ENCODE measurements around the gene SMYD4. TPM values are rescaled to one million over a fixed set of nuclear protein-coding genes. Genes with fewer than 3 reads are reported as not detected.

Gene SMYD4, protein sequence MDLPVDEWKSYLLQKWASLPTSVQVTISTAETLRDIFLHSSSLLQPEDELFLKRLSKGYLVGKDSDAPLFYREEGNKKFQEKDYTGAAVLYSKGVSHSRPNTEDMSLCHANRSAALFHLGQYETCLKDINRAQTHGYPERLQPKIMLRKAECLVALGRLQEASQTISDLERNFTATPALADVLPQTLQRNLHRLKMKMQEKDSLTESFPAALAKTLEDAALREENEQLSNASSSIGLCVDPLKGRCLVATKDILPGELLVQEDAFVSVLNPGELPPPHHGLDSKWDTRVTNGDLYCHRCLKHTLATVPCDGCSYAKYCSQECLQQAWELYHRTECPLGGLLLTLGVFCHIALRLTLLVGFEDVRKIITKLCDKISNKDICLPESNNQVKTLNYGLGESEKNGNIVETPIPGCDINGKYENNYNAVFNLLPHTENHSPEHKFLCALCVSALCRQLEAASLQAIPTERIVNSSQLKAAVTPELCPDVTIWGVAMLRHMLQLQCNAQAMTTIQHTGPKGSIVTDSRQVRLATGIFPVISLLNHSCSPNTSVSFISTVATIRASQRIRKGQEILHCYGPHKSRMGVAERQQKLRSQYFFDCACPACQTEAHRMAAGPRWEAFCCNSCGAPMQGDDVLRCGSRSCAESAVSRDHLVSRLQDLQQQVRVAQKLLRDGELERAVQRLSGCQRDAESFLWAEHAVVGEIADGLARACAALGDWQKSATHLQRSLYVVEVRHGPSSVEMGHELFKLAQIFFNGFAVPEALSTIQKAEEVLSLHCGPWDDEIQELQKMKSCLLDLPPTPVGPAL
- polyA plus RNA-seq, result 10 to 100 TPM in 1 of 3 donors, 1 to 10 TPM in 2; 7.8 to 17.5 (median 8.2) TPM

DNA sequence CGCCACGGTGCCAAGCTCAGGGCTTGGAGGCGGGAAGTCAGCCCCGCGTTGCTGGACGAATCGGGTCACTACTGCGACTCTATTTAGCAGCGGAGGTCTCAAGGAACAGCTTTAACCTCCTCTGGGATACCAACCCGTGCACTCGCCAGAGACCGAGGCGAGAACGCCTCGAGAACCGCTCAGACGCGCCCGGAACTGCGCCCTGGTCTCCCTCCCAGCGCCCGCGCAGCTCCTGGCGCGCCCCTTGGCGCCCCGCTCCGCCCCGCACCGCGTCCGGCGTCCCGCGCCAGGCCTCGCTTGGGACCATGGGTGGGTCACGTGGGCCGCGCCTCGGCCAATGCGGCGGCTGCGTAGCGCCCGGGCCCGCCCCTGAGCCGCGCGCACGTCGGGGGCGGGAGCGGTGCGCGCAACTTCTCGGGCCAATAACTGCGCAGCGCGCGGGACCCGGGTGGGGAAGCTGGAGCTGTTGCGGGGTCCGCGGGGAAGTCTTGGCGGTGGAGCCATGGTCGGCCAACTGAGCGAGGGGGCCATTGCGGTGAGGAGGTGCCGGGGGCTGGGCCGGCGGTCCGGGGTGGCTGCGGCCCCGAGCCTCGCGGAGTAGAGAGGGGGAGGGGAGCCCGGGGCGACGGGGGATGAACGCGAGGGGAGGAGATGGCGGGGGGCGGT lies at the start of gene SMYD4, which contains the start of gene RPA1:
SMYD4 (minus strand) TSS at position 311 of the 666 bp plus-strand sequence. CDS start 1,908 bp downstream, outside the sequence.
RPA1 (plus strand) TSS at position 414 of the 666 bp plus-strand sequence; CDS start at position 503, 89 bp downstream.
- peak; percentile 90 to 92 (median 91) for DNase-seq
- peaks cover 2 to 20% (median 18%) of the 10 kb centered on the region in 3 donors for H3K36me3 Mint-ChIP-seq
- peak within 1 kb of the TSS; percentile 91 to 98 (median 96) for H3K4me3 Mint-ChIP-seq
- peaks cover 51 to 74% of the 10 kb centered on the region in 2 donors for H3K4me1 Mint-ChIP-seq
- peak within 1 kb of the TSS; percentile 90 to 97 (median 94) for H3K27ac Mint-ChIP-seq
- no peaks in the 10 kb centered on the region for H3K9me3 Mint-ChIP-seq
- H3K27me3 Mint-ChIP-seq (ENCODE audit: low read depth in 3 of 3), result peaks cover 5 to 17% (median 7%) of the 10 kb centered on the region in 3 donors

DNA sequence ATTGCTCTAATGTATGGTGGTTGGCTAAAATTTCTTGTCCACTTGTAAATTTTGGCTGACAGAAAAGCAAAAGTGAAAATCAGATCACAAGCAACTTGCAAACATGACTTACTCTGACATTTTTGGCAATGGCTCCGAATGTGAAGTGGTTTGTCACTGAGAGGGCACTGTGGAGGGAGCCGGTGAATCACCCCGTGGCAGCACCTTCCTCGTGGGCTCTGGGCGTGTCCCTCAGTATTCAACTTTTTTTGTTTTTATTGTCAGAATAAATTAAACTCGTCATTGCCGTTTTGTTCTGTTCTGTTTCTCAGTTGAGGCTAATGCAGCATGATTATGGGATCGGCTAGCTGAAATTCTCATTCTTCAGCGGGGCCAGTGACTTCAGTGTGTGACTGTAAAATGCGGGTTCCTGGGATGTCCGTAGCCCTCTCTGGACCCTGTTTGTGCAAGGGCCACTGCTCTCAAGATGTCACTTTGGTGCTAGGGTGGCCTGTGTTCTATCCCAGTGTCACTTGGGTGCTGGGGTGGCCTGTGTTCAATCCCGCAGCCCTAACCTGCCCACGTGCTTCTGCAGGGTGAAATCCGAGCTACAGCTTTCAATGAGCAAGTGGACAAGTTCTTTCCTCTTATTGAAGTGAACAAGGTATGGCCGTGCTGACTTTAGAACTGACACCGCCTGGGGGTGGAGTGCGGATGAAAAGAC lies 48.9 kb upstream of the SMYD4 start:
- no peaks in the 10 kb centered on the region for H3K9me3 Mint-ChIP-seq
- peaks cover 30 to 54% (median 43%) of the 10 kb centered on the region in 3 donors for H3K36me3 Mint-ChIP-seq
- H3K4me3 Mint-ChIP-seq, result no peak overlapping the region
- H3K4me1 Mint-ChIP-seq, result no peaks in the 10 kb centered on the region
- H3K27me3 Mint-ChIP-seq (ENCODE audit: low read depth in 3 of 3), result no peaks in the 10 kb centered on the region
- no peak overlapping the region for H3K27ac Mint-ChIP-seq
- DNase-seq, result no peak

DNA sequence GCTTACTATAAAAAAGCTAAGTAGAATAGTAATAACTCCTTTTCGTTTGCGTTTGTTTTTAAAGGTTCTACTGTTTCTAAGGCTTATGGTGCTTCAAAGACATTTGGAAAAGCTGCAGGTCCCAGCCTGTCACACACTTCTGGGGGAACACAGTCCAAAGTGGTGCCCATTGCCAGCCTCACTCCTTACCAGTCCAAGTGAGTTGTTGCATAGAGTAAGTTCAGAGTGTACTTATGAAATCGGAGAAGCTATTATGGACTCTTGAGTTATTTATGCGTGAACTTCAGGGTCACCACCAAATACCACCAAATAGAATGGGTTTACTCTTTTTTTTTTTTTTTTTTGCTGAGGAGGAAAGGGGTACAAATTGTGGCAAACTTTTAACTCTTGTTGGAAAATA lies 45.9 kb upstream of the SMYD4 start:
- Mint-ChIP-seq H3K9me3 (no peaks in the 10 kb centered on the region), H3K36me3 (peaks cover 33 to 52% (median 33%) of the 10 kb centered on the region in 3 donors), H3K4me1 (peaks cover 14 to 23% of the 10 kb centered on the region in 2 donors), H3K27me3 (ENCODE audit: low read depth in 3 of 3) (peaks cover 0 to under 1% (median 0%) of the 10 kb centered on the region in 3 donors), H3K27ac (no peak overlapping the region), H3K4me3 (no peak overlapping the region)
- DNase-seq, result no peak

DNA sequence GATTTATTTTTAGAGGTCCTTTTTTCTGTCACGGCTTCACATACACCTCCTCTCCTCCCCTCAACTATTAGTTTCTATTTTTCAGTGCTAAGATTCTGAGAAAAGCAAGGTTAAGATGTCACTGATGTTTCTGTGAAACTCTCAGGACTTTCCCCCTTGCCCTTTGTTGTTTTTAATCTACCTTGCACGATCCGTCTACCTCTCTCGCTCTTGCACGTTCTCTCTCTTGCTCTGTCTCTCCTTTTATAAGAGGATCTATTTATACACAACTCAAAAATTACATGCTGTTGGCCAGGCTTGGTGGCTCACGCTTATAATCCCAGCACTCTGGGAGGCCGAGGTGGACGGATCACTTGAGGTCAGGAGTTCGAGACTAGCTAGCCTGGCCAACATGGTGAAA lies 43.7 kb upstream of the SMYD4 start:
- Mint-ChIP-seq H3K4me1 (peaks cover 23 to 35% of the 10 kb centered on the region in 2 donors), H3K27me3 (ENCODE audit: low read depth in 3 of 3) (peaks cover 0 to 2% (median 0%) of the 10 kb centered on the region in 3 donors), H3K9me3 (no peaks in the 10 kb centered on the region), H3K27ac (peak overlapping the region in 3 of 6 donors; percentile 7 to 63 (median 52)), H3K36me3 (peaks cover 25 to 36% (median 25%) of the 10 kb centered on the region in 3 donors), H3K4me3 (no peak overlapping the region)
- no peak for DNase-seq

DNA sequence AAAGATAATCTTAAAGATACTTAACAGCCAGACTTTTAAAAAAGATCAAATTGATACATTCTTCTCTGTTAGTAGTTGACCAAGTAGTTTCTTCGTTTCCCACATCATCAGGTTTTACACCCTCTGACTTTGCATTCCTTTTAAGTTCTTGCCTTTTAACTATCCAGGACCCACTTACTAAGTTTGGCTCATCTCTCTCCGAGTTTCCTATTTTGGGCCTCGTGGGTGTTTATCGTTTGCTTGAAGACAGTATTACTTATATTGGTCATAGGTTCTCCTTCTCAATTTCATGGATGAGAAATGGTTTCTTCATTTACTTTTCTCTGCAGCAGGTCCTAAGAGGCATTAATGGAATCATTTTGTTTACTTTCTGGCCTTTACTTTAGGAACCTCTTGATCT lies 43.3 kb upstream of the SMYD4 start:
- DNase-seq, result no peak
- no peaks in the 10 kb centered on the region for H3K9me3 Mint-ChIP-seq
- peaks cover 25 to 36% (median 25%) of the 10 kb centered on the region in 3 donors for H3K36me3 Mint-ChIP-seq
- peaks cover 0 to 2% (median 0%) of the 10 kb centered on the region in 3 donors for H3K27me3 Mint-ChIP-seq (ENCODE audit: low read depth in 3 of 3)
- peak overlapping the region in 3 of 6 donors; percentile 9 to 63 (median 31) for H3K27ac Mint-ChIP-seq
- peaks cover 23 to 35% of the 10 kb centered on the region in 2 donors for H3K4me1 Mint-ChIP-seq
- H3K4me3 Mint-ChIP-seq, result no peak overlapping the region

DNA sequence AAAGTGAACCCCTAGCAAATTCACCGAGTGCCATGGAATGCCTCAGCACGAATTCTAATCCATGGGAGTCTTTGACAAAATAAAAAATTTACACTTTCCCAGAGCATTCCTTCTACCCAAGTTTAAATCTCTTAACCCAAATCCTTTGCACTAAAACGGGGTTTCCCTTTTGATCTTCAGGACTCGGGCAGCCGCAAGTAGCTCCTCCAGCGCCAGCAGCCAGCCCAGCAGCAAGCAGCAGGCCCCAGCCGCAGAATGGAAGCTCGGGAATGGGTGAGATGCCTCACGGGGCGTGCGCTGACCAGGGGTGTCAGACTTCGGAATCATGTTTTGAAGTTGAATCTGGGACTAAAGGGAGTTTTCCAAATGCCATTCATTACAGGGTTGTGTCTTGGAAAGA lies 42.6 kb upstream of the SMYD4 start:
- Mint-ChIP-seq H3K27me3 (ENCODE audit: low read depth in 3 of 3) (peaks cover 0 to 2% (median 1%) of the 10 kb centered on the region in 3 donors), H3K36me3 (peaks cover 22 to 31% (median 24%) of the 10 kb centered on the region in 3 donors), H3K9me3 (no peaks in the 10 kb centered on the region), H3K4me3 (no peak overlapping the region), H3K27ac (no peak overlapping the region), H3K4me1 (peaks cover 23 to 35% of the 10 kb centered on the region in 2 donors)
- no peak for DNase-seq

DNA sequence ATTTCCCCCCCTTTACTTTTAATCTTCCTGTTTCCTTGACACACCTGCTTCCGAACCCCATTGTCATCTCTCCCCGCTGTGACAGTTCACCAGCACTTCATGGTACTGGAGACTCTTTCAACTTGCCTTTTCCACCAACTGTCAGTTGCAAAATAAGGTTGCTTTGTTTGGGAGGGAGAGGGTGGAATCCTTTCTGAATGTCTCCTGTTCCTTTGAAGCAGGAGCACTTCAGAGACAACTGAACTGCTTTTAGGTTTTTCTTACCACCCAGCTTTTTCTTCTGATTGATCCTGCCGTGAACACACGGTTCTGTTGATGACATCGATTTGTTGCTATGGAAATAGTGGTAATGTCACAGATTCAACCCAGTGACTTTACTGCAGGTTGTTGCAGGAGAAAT lies 42.1 kb upstream of the SMYD4 start:
- H3K4me1 Mint-ChIP-seq, result peaks cover 23 to 35% of the 10 kb centered on the region in 2 donors
- H3K27me3 Mint-ChIP-seq (ENCODE audit: low read depth in 3 of 3), result peaks cover 0 to 2% (median 1%) of the 10 kb centered on the region in 3 donors
- peaks cover 17 to 31% (median 24%) of the 10 kb centered on the region in 3 donors for H3K36me3 Mint-ChIP-seq
- no peak for DNase-seq
- peak overlapping the region; percentile 26 to 45 (median 28) for H3K4me3 Mint-ChIP-seq
- peak overlapping the region in 4 of 6 donors; percentile 19 to 80 (median 65) for H3K27ac Mint-ChIP-seq
- no peaks in the 10 kb centered on the region for H3K9me3 Mint-ChIP-seq

DNA sequence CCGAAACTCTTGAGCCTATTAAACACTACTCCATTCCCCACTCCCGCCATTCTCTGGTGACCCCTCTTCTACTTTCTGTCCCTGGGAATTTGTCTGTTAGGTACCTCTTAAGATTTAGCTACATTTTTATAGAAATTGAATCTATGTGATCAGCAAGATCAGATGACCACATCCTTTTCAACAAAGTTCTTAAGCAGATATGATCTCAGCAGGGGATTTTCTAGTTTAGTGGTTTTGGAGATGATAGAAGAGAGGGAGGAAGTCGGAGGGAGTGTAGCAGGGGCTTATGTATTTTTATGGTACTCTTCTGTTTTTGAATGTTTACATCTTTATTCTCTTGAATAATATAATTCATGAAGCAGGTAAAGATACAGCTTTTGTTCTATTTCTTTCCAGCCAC lies 40.9 kb upstream of the SMYD4 start:
- Mint-ChIP-seq H3K4me3 (peak overlapping the region; percentile 4 to 56 (median 42)), H3K27ac (peak overlapping the region; percentile 8 to 63 (median 54)), H3K9me3 (no peaks in the 10 kb centered on the region), H3K27me3 (ENCODE audit: low read depth in 3 of 3) (peaks cover 0 to 2% (median 1%) of the 10 kb centered on the region in 3 donors), H3K4me1 (peaks cover 23 to 35% of the 10 kb centered on the region in 2 donors), H3K36me3 (peaks cover 14 to 30% (median 21%) of the 10 kb centered on the region in 3 donors)
- peak; percentile 13 to 20 (median 14) for DNase-seq

DNA sequence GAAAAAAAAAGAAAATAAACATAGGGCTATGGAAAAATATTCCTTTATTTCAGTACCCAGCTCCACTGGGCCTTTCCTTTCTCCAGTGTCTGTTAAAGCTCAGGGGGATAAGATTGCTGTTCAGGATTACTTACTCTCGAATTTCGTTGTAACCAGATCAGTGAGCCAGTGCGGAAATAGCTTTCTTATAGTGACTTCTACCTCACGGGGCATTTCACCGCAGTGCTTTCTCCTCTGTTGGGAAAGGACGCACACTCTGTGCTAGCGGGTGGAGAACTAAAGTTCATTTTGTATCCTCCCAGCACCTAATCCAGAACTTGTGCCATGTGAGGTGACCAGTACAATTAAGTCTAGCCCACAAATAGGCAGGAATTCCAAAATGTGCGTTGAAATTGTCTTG lies 38.4 kb upstream of the SMYD4 start:
- Mint-ChIP-seq H3K27ac (peak overlapping the region in 1 of 6 donors; percentile 2), H3K36me3 (peaks cover 0 to 12% (median 6%) of the 10 kb centered on the region in 3 donors), H3K9me3 (no peaks in the 10 kb centered on the region), H3K4me1 (peaks cover 23 to 31% of the 10 kb centered on the region in 2 donors), H3K4me3 (no peak overlapping the region), H3K27me3 (ENCODE audit: low read depth in 3 of 3) (peaks cover 0 to 2% (median 1%) of the 10 kb centered on the region in 3 donors)
- no peak for DNase-seq

DNA sequence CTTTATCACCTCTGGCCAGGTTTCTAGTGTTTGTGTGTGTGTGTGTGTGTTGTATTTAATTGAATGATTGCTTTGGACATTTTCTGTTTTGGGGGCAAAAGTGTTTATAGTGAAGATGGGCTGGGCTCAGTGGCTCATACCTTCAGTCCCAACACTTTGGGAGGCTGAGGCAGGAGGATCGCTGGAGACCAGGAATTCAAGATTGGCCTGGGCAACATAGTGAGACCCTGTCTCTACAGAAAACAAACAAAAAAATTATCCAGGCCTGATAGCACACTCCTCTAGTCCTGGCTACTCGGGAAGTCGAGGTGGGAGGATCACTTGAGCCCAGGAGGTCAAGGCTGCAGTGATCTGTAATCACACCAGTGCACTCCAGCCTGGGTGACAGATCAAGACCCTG lies 37.6 kb upstream of the SMYD4 start:
- Mint-ChIP-seq H3K9me3 (no peaks in the 10 kb centered on the region), H3K27ac (no peak overlapping the region), H3K4me1 (peaks cover 23 to 27% of the 10 kb centered on the region in 2 donors), H3K4me3 (no peak overlapping the region), H3K36me3 (peaks cover 0 to 8% (median 6%) of the 10 kb centered on the region in 3 donors), H3K27me3 (ENCODE audit: low read depth in 3 of 3) (peaks cover 0 to 2% (median 1%) of the 10 kb centered on the region in 3 donors)
- DNase-seq, result no peak

DNA sequence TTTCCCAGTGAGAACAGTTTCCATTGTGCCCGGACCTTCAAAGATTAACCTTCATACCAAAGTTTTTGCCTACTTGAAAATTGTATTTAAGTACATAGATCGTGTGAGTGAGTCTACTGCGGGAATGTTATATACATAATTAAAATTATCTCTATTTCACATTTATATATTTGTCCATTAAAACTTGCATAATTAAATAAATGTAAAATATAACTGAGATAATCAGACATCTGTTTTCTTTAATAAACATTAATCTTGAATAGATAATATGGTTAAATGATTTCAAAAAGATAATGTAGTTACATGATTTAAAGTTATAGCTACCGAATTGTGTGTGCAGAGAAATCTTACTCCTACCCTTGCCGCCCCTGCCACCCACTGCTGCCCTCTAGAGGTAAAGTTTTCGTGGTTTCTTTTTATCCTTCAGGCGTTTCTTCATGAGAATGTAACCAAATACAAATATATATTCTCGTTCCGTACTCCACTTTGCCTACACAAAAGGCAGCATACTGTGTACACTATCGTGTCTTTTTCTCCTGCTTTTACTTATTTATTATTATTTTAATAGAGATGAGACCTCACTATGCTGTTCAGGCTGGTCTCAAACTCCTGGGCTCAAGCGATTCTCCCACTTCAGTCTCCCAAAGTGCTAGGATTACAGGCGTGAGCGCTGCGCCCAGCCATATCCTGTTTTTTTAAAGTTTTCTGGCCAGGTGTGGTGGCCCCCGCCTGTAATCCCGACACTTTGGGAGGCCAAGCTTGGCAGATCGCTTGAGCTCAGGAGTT lies 35.7 kb upstream of the SMYD4 start:
- Mint-ChIP-seq H3K27me3 (ENCODE audit: low read depth in 3 of 3) (peaks cover 0 to 2% (median 1%) of the 10 kb centered on the region in 3 donors), H3K36me3 (peaks cover 0 to 14% (median 8%) of the 10 kb centered on the region in 3 donors), H3K4me1 (peaks cover 7 to 10% of the 10 kb centered on the region in 2 donors), H3K27ac (no peak overlapping the region), H3K4me3 (no peak overlapping the region), H3K9me3 (no peaks in the 10 kb centered on the region)
- peak; percentile 49 to 62 (median 54) for DNase-seq

Data from immature natural killer cell (primary cell).